Measurements from ENCODE around the gene SMS.

SMS gene

GRCh38 chrX:22041907-22042530 lies 101.5 kb downstream of the SMS start:
- DNase-seq = peak; percentile 2

DNA sequence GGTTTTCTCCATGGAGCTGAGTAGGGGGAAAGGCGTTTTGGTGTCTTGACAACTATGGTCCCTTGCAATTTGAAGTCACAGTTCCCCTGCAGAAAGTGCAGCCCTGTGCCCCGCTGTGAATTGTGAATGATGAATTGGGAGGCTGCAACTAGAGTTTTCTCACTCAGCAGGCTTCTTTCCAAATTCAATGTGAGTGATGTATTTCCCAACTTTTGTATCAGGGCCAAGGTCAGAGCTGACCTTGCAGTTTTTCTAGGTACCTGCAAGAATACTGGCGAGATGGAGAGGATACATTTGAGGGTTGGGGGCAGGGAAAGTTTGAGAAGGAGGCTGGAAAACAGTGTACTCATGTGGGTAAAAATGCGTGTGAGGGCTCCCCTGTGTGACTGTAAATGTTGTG lies 103.4 kb downstream of the SMS start:
- DNase-seq = no peak
